Activated naive CD8-positive, alpha-beta T cell treated with anti-CD3 and anti-CD28 coated beads for 36 hours (primary cell): ENCODE data around the gene ADAMTS3. TPM values are rescaled to one million over a fixed set of nuclear protein-coding genes. Genes with fewer than 3 reads are reported as not detected.

ENCODE experiments used
- DNase-seq: peaks from one replicate; pipeline ENCODE4 v3.0.0; 2021
- H3K27ac Mint-ChIP-seq: one replicate; pipeline ENCODE4 v1.8.0; 2022; ENCODE audit warnings: mild to moderate bottlenecking, moderate library complexity, mixed read lengths
- H3K27me3 Mint-ChIP-seq: one replicate; pipeline ENCODE4 v1.8.0; 2022; ENCODE audit warnings: mild to moderate bottlenecking, mixed read lengths
- H3K36me3 Mint-ChIP-seq: one replicate; pipeline ENCODE4 v1.8.0; 2021; ENCODE audit warnings: mild to moderate bottlenecking, mixed read lengths
- H3K4me1 Mint-ChIP-seq: one replicate; pipeline ENCODE4 v1.8.0; 2021; ENCODE audit warnings: mixed read lengths
- H3K4me3 Mint-ChIP-seq: one replicate; pipeline ENCODE4 v1.8.0; 2022; ENCODE audit warnings: mild to moderate bottlenecking, moderate library complexity, mixed read lengths
- H3K9me3 Mint-ChIP-seq: one replicate; pipeline ENCODE4 v1.8.0; 2022; ENCODE audit warnings: mixed read lengths
- total RNA-seq, 2 experiments: library from RNA; stranded (reverse); gene quantifications; one replicate each; pipeline ENCODE4 v1.2.3, GENCODE V29; 2021

ADAMTS3 gene
- total RNA-seq = not detected

DNA sequence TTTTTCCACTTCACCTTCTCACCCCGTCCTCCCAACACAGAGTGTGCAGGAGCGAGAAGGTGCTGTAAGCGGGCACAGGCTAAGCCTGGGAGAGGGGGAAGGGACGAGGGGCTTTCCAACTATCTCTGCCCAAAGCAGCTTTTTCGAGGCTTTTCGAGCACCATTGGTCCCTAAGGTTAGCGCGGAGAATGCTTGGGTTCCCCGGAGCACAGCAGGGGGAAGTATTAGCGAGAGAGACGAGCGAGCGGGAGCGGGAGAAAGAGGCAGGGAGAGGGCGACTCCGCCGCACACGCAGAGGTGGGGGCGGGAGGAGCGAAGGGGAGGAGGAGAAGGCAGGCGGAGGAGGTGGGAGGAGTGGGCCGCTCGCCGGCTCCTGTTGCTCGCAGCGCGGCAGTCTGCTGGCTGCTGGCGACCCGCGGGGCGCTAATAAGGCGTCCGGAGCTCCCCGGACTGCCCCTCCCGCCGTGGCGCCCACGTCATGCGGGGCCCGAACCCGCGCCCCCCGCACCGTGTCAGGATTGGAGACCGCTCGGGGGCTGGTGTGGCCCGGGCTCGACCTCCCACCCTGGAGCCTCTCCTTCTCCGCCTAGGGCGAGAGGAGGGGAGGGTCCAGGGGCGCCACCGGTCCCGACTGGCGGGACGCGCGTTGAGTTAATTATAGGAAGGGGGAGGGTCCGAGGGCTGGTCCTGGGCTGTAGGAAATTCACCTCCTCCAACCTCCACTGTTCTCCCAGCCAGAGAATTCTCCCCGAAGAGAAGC, at the start of gene ADAMTS3:
TSS of gene ADAMTS3 (minus strand) at position 263 of the 760 bp plus-strand sequence. CDS start 459 bp downstream, outside the sequence.
- peaks cover 2% of the 10 kb centered on the region for H3K36me3 Mint-ChIP-seq
- peak within 1 kb of the TSS; percentile 69 for H3K4me3 Mint-ChIP-seq
- H3K27me3 Mint-ChIP-seq = peaks cover 73% of the 10 kb centered on the region
- peak; percentile 11 for DNase-seq
- H3K27ac Mint-ChIP-seq = no peak within 1 kb of the TSS
- peaks cover 15% of the 10 kb centered on the region for H3K4me1 Mint-ChIP-seq
- no peaks in the 10 kb centered on the region for H3K9me3 Mint-ChIP-seq

DNA sequence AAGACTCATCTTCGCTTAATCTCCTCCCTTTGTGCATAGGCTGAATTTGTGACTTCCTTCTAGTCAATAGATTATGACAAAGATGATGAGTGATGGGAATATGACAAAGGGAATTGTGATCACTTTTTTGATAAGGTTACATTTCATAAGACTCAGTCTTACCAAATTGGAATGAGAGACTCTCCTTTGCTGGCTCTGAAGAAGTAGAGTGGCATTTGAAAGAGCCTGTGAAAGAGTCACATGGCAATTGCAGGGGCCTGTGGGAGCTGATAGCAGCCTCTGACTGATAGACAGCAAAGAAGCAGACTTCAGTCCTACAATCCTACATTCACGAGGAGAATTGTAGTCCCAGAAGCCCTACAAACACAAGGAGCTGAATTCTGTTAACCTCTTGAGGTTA, 44.9 kb upstream of the ADAMTS3 start:
- no peak for DNase-seq
- Mint-ChIP-seq H3K4me1 (no peaks in the 10 kb centered on the region), H3K27ac (no peak overlapping the region), H3K36me3 (no peaks in the 10 kb centered on the region), H3K9me3 (no peaks in the 10 kb centered on the region), H3K4me3 (no peak overlapping the region), H3K27me3 (peaks cover 7% of the 10 kb centered on the region)

DNA sequence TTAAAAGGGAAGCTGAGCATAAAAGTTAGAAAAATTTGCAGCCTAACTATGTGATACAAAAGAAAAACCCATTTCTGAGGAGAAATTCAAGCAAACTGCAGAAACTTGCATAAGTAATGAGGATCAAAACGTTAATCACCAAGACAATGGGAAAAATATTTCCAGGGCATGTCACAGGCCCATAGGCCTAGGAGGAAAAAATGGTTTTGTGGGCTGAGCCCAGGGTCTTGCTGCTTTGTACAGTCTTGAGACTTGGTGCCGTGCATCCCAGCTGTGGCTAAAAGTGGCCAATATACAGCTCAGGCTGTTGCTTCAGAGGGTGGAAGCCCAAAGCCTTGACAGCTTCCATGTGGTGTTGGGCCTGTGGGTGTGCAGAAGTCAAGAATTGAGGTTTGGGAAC, 37.7 kb upstream of the ADAMTS3 start:
- no peak for DNase-seq
- H3K27ac Mint-ChIP-seq = no peak overlapping the region

GRCh38 chr4:72604324-72604723, 35.3 kb upstream of the ADAMTS3 start:
- no peak overlapping the region for H3K27ac Mint-ChIP-seq
- no peak for DNase-seq
- H3K9me3 Mint-ChIP-seq = peaks cover 8% of the 10 kb centered on the region
- no peak overlapping the region for H3K4me3 Mint-ChIP-seq
- no peaks in the 10 kb centered on the region for H3K4me1 Mint-ChIP-seq
- no peaks in the 10 kb centered on the region for H3K27me3 Mint-ChIP-seq
- H3K36me3 Mint-ChIP-seq = no peaks in the 10 kb centered on the region

More for the DNA sequence above, 37.7 kb upstream of the ADAMTS3 start:
- no peak overlapping the region for H3K4me3 Mint-ChIP-seq
- H3K36me3 Mint-ChIP-seq = no peaks in the 10 kb centered on the region
- H3K27me3 Mint-ChIP-seq = no peaks in the 10 kb centered on the region
- H3K4me1 Mint-ChIP-seq = no peaks in the 10 kb centered on the region
- H3K9me3 Mint-ChIP-seq = peaks cover 8% of the 10 kb centered on the region

DNA sequence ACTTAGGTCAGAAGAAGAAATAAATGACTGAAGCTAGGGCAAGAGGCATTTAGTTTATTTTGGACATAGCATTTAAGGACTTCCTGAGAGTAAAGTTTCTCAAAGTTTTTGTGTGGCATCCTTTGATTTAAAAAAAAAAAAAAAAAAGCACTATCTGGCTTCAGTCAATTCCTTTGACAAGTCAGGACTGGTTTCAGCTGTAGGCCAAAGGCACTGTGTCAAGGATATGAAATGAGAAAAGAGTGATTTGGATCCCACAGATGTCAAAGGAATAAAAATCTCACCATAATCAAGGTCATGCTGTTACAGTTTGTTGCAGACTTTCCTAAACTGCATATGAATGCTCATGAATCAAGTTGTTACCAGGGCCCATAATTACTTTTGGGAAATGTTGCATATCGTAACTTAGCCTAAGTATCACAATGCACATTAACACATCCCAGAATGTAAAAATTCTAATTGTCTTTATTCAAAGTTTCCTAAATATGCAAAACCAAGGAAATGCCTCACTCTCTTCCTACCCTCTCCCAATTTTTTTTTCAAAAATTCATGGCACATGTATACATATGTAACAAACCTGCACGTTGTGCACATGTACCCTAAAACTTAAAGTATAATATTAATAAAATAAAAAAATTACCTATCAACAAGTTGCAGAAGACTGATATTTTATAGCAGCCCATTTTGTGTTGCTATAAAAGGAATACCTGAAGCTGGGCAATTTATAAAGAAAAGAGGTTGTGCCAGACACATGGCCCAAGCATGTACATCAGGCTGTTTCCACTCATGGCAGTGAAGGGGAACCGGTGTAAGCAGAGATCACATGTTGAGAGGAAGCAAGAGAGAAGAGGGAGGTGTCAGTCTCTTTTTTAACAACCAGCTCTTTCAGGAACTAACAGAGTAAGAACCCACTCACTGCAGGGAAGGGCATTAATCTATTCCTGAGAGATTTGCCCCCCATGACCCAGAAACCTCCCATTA, 33.7 kb upstream of the ADAMTS3 start:
- Mint-ChIP-seq H3K4me3 (no peak overlapping the region), H3K36me3 (no peaks in the 10 kb centered on the region), H3K4me1 (no peaks in the 10 kb centered on the region), H3K27me3 (no peaks in the 10 kb centered on the region), H3K9me3 (peaks cover 8% of the 10 kb centered on the region), H3K27ac (no peak overlapping the region)
- no peak for DNase-seq

- Mint-ChIP-seq H3K9me3 (peaks cover 3% of the 10 kb centered on the region), H3K27me3 (peaks cover 4% of the 10 kb centered on the region), H3K4me1 (no peaks in the 10 kb centered on the region), H3K36me3 (no peaks in the 10 kb centered on the region), H3K27ac (no peak overlapping the region), H3K4me3 (no peak overlapping the region)
- DNase-seq = no peak
Observed at GRCh38 chr4:72591547-72592454, 22.8 kb upstream of the ADAMTS3 start.

DNA sequence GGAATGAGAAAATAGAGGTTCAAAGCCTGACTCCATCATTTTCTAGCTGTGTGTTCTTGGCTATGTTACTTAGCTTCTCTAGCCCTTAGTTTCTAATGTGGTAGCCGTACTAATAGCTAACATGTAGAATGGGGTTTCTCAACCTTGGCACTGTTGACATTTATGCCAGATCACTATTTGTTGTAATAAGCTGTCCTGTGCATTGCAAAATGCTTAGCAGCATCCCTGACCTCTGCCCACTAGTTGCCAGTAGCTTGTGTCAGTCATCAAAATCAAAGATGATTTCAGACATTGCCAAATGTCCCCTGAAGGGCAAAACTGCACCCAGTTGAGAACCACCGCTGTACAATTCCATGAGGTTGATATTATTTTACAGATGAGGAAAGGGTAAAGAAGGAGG, 18.3 kb upstream of the ADAMTS3 start:
- H3K4me1 Mint-ChIP-seq = no peaks in the 10 kb centered on the region
- no peaks in the 10 kb centered on the region for H3K9me3 Mint-ChIP-seq
- no peak overlapping the region for H3K27ac Mint-ChIP-seq
- peaks cover 4% of the 10 kb centered on the region for H3K27me3 Mint-ChIP-seq
- no peak for DNase-seq
- no peak overlapping the region for H3K4me3 Mint-ChIP-seq
- no peaks in the 10 kb centered on the region for H3K36me3 Mint-ChIP-seq

- DNase-seq = no peak
- no peaks in the 10 kb centered on the region for H3K9me3 Mint-ChIP-seq
- peaks cover 4% of the 10 kb centered on the region for H3K27me3 Mint-ChIP-seq
- no peaks in the 10 kb centered on the region for H3K4me1 Mint-ChIP-seq
- H3K4me3 Mint-ChIP-seq = no peak overlapping the region
- H3K36me3 Mint-ChIP-seq = no peaks in the 10 kb centered on the region
- H3K27ac Mint-ChIP-seq = no peak overlapping the region
Observed at GRCh38 chr4:72582853-72583252, 13.8 kb upstream of the ADAMTS3 start.

DNA sequence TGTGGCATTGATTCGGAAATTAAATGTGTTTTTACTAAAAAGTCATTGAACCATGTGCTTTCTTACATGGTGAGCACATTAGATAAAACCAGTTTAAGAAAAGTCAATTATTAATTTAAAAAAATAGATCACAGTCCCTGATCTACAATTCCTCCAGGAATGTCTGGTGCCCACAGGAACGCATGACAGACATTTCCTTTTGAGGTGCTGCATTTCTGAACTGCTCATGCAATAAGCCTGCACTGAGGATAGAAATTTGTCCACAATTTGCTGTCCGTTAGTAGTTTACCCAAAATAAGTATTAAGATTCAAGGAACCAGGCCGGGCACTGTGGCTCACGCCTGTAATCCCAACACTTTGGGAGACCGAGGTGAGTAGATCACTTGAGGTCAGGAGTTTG, 8.2 kb upstream of the ADAMTS3 start:
- Mint-ChIP-seq H3K27me3 (peaks cover 6% of the 10 kb centered on the region), H3K36me3 (no peaks in the 10 kb centered on the region), H3K4me1 (no peaks in the 10 kb centered on the region), H3K9me3 (no peaks in the 10 kb centered on the region), H3K27ac (no peak overlapping the region), H3K4me3 (no peak overlapping the region)
- no peak for DNase-seq

- Mint-ChIP-seq H3K36me3 (peaks cover 2% of the 10 kb centered on the region), H3K27me3 (peaks cover 61% of the 10 kb centered on the region), H3K4me3 (no peak overlapping the region), H3K9me3 (no peaks in the 10 kb centered on the region), H3K4me1 (peaks cover 15% of the 10 kb centered on the region), H3K27ac (no peak overlapping the region)
- no peak for DNase-seq
Observed at GRCh38 chr4:72571337-72571736, 2.3 kb upstream of the ADAMTS3 start.

- H3K4me1 Mint-ChIP-seq = peaks cover 15% of the 10 kb centered on the region
- peaks cover 2% of the 10 kb centered on the region for H3K36me3 Mint-ChIP-seq
- H3K27ac Mint-ChIP-seq = no peak overlapping the region
- peaks cover 73% of the 10 kb centered on the region for H3K27me3 Mint-ChIP-seq
- H3K4me3 Mint-ChIP-seq = no peak overlapping the region
- no peak for DNase-seq
- no peaks in the 10 kb centered on the region for H3K9me3 Mint-ChIP-seq
Observed at GRCh38 chr4:72569719-72570235, 756 bp upstream of the ADAMTS3 start.

GRCh38 chr4:72567821-72568675, 973 bp downstream of the ADAMTS3 start:
- peaks cover 15% of the 10 kb centered on the region for H3K4me1 Mint-ChIP-seq
- peak overlapping the region; percentile 47 for H3K4me3 Mint-ChIP-seq
- DNase-seq = peak; percentile 18
- no peak overlapping the region for H3K27ac Mint-ChIP-seq
- H3K27me3 Mint-ChIP-seq = peaks cover 74% of the 10 kb centered on the region
- H3K36me3 Mint-ChIP-seq = peaks cover 2% of the 10 kb centered on the region
- H3K9me3 Mint-ChIP-seq = no peaks in the 10 kb centered on the region

GRCh38 chr4:72567036-72567435, 2.0 kb downstream of the ADAMTS3 start:
- H3K27me3 Mint-ChIP-seq = peaks cover 68% of the 10 kb centered on the region
- H3K4me3 Mint-ChIP-seq = no peak overlapping the region
- no peak overlapping the region for H3K27ac Mint-ChIP-seq
- no peaks in the 10 kb centered on the region for H3K9me3 Mint-ChIP-seq
- DNase-seq = no peak
- peaks cover 15% of the 10 kb centered on the region for H3K4me1 Mint-ChIP-seq
- H3K36me3 Mint-ChIP-seq = peaks cover 2% of the 10 kb centered on the region
